ENCODE measurements around the gene CIT. TPM values are rescaled to one million over a fixed set of nuclear protein-coding genes. Genes with fewer than 3 reads are reported as not detected.

Gene CIT
- total and polyA plus RNA-seq, 10 of the 15 experiments (the other 5 are each of a cell fraction or from before 2014, with no cell fraction given), result 1.0 to 38.2 (median 14.9) TPM

GRCh38 chr12:119681728-119682638, 195.1 kb downstream of the CIT start (continued):
- TF ChIP-seq RELB (IDR thresholded peaks at IDR 0.05; ENCODE audit: low read depth) (0 out of 2 replicates have a peak, but pooled peaks have one; percentile 19), ATF2 (IDR thresholded peaks at IDR 0.05; ENCODE audit: low read length) (peak; percentile 45), BRCA1 (IDR thresholded peaks at IDR 0.05; ENCODE audit: low read depth, low read length) (no peak), ZBTB40 (IDR thresholded peaks at IDR 0.05; ENCODE audit: borderline replicate concordance) (no peak), CREM (IDR thresholded peaks at IDR 0.05; ENCODE audit: low read depth) (0 out of 2 replicates have a peak, but pooled peaks have one; percentile 36), ATF7 (IDR thresholded peaks at IDR 0.05; ENCODE audit: low read depth) (peak; percentile 44; the same call in 1 of the 2 replicates), SMAD5 (IDR thresholded peaks at IDR 0.05; ENCODE audit: low read depth) (peak; percentile 25; the same call in 1 of the 2 replicates), NR2F1 (conservative IDR thresholded peaks at IDR 0.05) (0 out of 2 replicates have a peak, but pooled peaks have one; percentile 29), TAF1 (IDR thresholded peaks at IDR 0.05; ENCODE audit: borderline replicate concordance, low read depth, low read length) (no peak), SMARCA5 (IDR thresholded peaks at IDR 0.05) (peak; percentile 41; the same call in 1 of the 2 replicates)
